GM12878 (cell line): ENCODE results near the gene KMT2E.

ENCODE experiments used
- EZH2 ChIP-seq: IDR thresholded peaks from 2 replicates; pipeline ENCODE4 v1.6.1; 2012; ENCODE audit warnings: low read depth, mild to moderate bottlenecking, control low read depth, inconsistent platforms, low read length, borderline replicate concordance; ENCODE audit not compliant: control insufficient read depth
- IRF4 ChIP-seq: IDR thresholded peaks from 2 replicates; pipeline ENCODE4 v1.6.1; 2011; ENCODE audit warnings: low read depth, low read length
- LARP7 ChIP-seq: fragments of 450-650 bp; IDR thresholded peaks from 2 replicates; pipeline ENCODE4 v1.6.1; 2017; ENCODE audit warnings: mild to moderate bottlenecking
- POLR2A ChIP-seq: IDR thresholded peaks from 2 replicates; pipeline ENCODE4 v1.6.1; 2011; ENCODE audit warnings: low read depth, mild to moderate bottlenecking, low read length
- POLR2AphosphoS5 ChIP-seq: IDR thresholded peaks from 2 replicates; pipeline ENCODE4 v1.6.1; 2011; ENCODE audit warnings: mild to moderate bottlenecking, low read length, inconsistent platforms
- USF2 ChIP-seq: IDR thresholded peaks from 2 replicates; pipeline ENCODE4 v1.6.1; 2011; ENCODE audit warnings: low read depth, low read length, improper control_type of control experiment, borderline replicate concordance

- TF ChIP-seq EZH2 (no peak), POLR2A (no peak), LARP7 (no peak), USF2 (no peak), POLR2AphosphoS5 (no peak), IRF4 (no peak)
Observed at GRCh38 chr7:105127179-105127578, 113.2 kb downstream of the KMT2E start.
